H1 (cell line): ENCODE results near the gene LEFTY1. TPM values are rescaled to one million over a fixed set of nuclear protein-coding genes. Genes with fewer than 3 reads are reported as not detected.
"Not testable (repeated sequence)": the region's sequence is repeated elsewhere in the genome, so short reads cannot be mapped to it uniquely, and the experiment has no call there.

ENCODE experiments used
- CTCF ChIA-PET: fragments of 300-600 bp; sonication (Branson Sonifier 250); formaldehyde crosslinking; loops from one replicate; lab custom pipeline; 2021; ENCODE audit not compliant: partially characterized antibody; lab: Charles Lee
- POLR2A ChIA-PET: fragments of 300-600 bp; sonication (Branson Sonifier 250); formaldehyde crosslinking; loops from one replicate; lab custom pipeline; 2021; ENCODE audit warnings: inconsistent platforms; ENCODE audit not compliant: partially characterized antibody; lab: Charles Lee
- DNase-seq, 2 experiments: peaks; one replicate each; pipeline versions ENCODE4 v3.0.0 to v3.0.0-alpha.2; 2010 to 2022; ENCODE audit warnings: low spot score in 2 of 2, low read depth in 1 of 2, mixed read lengths in 1 of 2
- FAIRE-seq: peaks from 2 replicates; lab custom pipeline; 2011; peaks lifted over from hg19 to GRCh38; lab: Jason Lieb, UNC
- H2AFZ ChIP-seq: 2 replicates; pipeline ENCODE4 v1.8.1; 2012; ENCODE audit warnings: low read length, inconsistent platforms
- H2AK5ac ChIP-seq: 2 replicates; pipeline ENCODE4 v1.6.1; 2013; ENCODE audit warnings: low read depth, low read length
- H2BK120ac ChIP-seq: replicated peaks from 2 replicates; pipeline ENCODE3; 2013; ENCODE audit warnings: low read depth, low read length, inconsistent platforms
- H2BK12ac ChIP-seq: 2 replicates; pipeline ENCODE4 v1.6.1; 2013; ENCODE audit warnings: low read depth, low read length
- H2BK15ac ChIP-seq: 2 replicates; pipeline ENCODE4 v1.6.1; 2013; ENCODE audit warnings: low read length
- H2BK20ac ChIP-seq: 2 replicates; pipeline ENCODE4 v1.6.1; 2013; ENCODE audit warnings: low read length
- H2BK5ac ChIP-seq: 2 replicates; pipeline ENCODE4 v1.6.1; 2013; ENCODE audit warnings: low read depth, low read length
- H3K14ac ChIP-seq: 2 replicates; pipeline ENCODE4 v1.6.1; 2013; ENCODE audit warnings: inconsistent platforms; ENCODE audit not compliant: insufficient read length
- H3K18ac ChIP-seq: 2 replicates; pipeline ENCODE4 v1.6.1; 2013; ENCODE audit warnings: low read length; ENCODE audit errors: extremely low read depth
- H3K23ac ChIP-seq: 2 replicates; pipeline ENCODE4 v1.6.1; 2013; ENCODE audit warnings: inconsistent platforms; ENCODE audit not compliant: insufficient read length
- H3K23me2 ChIP-seq: 2 replicates; pipeline ENCODE4 v1.6.1; 2013; ENCODE audit warnings: low read depth, low read length
- H3K27ac ChIP-seq: 2 replicates; pipeline ENCODE4 v1.6.1; 2011; ENCODE audit warnings: low read depth, low read length, inconsistent platforms
- H3K27me3 ChIP-seq, 4 experiments: replicated peaks in 1 of 4; 1 replicate in 1 of 4; 2 replicates in 3 of 4; pipeline versions ENCODE4 v1.6.1 to v1.8.1; 2011 to 2013; ENCODE audit warnings: low read length in 3 of 4, mild to moderate bottlenecking in 3 of 4, inconsistent platforms in 2 of 4, mixed read lengths in 2 of 4, moderate library complexity in 1 of 4; ENCODE audit not compliant: control insufficient read depth in 3 of 4, insufficient read depth in 3 of 4; ENCODE audit errors: extremely low read depth in 1 of 4
- H3K36me3 ChIP-seq, 4 experiments: 2 replicates each; pipeline versions ENCODE4 v1.6.1 to v1.8.1; 2011 to 2013; ENCODE audit warnings: mild to moderate bottlenecking in 4 of 4, low read length in 3 of 4, moderate library complexity in 2 of 4, control low read depth in 1 of 4, inconsistent platforms in 1 of 4; ENCODE audit not compliant: insufficient read depth in 4 of 4, control insufficient read depth in 2 of 4
- H3K4ac ChIP-seq: replicated peaks from 2 replicates; pipeline ENCODE3; 2013; ENCODE audit warnings: low read length, low read depth, mixed read lengths, inconsistent platforms; ENCODE audit not compliant: insufficient read length
- H3K4me1 ChIP-seq, 4 experiments: replicated peaks in 1 of 4; 1 replicate in 1 of 4; 2 replicates in 3 of 4; pipeline versions ENCODE4 v1.6.1 to v1.8.1; 2011 to 2013; ENCODE audit warnings: low read length in 3 of 4, inconsistent platforms in 2 of 4, mixed read lengths in 1 of 4; ENCODE audit not compliant: insufficient read depth in 4 of 4, control insufficient read depth in 3 of 4
- H3K4me2 ChIP-seq, 2 experiments: 2 replicates each; pipeline versions ENCODE4 v1.6.1 to v1.8.1; 2011 to 2013; ENCODE audit warnings: low read depth in 2 of 2, low read length in 2 of 2, control low read depth in 1 of 2, inconsistent platforms in 1 of 2, mild to moderate bottlenecking in 1 of 2; ENCODE audit not compliant: insufficient read depth in 1 of 2
- H3K4me3 ChIP-seq, 4 experiments: fragments of 200-600, 300-600 bp in 1 of 4; sonication (generic), shearing (Covaris generic), sonication (Bioruptor Twin) in 1 of 4; 2 replicates each; pipeline versions ENCODE4 v1.5.1 to v1.8.1; 2011 to 2016; ENCODE audit warnings: low read length in 4 of 4, low read depth in 3 of 4, control low read depth in 2 of 4, inconsistent platforms in 2 of 4, mild to moderate bottlenecking in 2 of 4, mixed read lengths in 1 of 4, moderate library complexity in 1 of 4; ENCODE audit not compliant: insufficient read depth in 2 of 4; ENCODE audit errors: extremely low read depth in 1 of 4
- H3K56ac ChIP-seq: replicated peaks from 2 replicates; pipeline ENCODE3; 2013; ENCODE audit warnings: low read depth, mild to moderate bottlenecking, mixed read lengths, low read length, inconsistent platforms; ENCODE audit not compliant: insufficient read length
- H3K79me1 ChIP-seq: 2 replicates; pipeline ENCODE4 v1.6.1; 2013; ENCODE audit warnings: low read depth, low read length, control low read depth
- H3K79me2 ChIP-seq, 2 experiments: 2 replicates each; pipeline versions ENCODE4 v1.6.1 to v1.8.1; 2012 to 2013; ENCODE audit warnings: low read length in 2 of 2, mild to moderate bottlenecking in 2 of 2, inconsistent platforms in 1 of 2; ENCODE audit not compliant: insufficient read depth in 2 of 2, control insufficient read depth in 1 of 2
- H3K9ac ChIP-seq, 4 experiments: replicated peaks in 1 of 4; 1 replicate in 1 of 4; 2 replicates in 3 of 4; pipeline versions ENCODE4 v1.6.1 to v1.8.1; 2011 to 2013; ENCODE audit warnings: low read depth in 3 of 4, low read length in 3 of 4, control low read depth in 2 of 4, mild to moderate bottlenecking in 2 of 4, moderate library complexity in 2 of 4, inconsistent platforms in 1 of 4; ENCODE audit errors: extremely low read depth in 1 of 4
- H3K9me3 ChIP-seq, 2 experiments: 2 replicates each; pipeline versions ENCODE4 v1.6.1 to v1.8.1; 2012 to 2013; ENCODE audit warnings: mild to moderate bottlenecking in 2 of 2, moderate library complexity in 2 of 2, control low read depth in 1 of 2, inconsistent platforms in 1 of 2, low read depth in 1 of 2, low read length in 1 of 2, mixed read lengths in 1 of 2; ENCODE audit not compliant: insufficient read depth in 2 of 2
- H4K20me1 ChIP-seq, 2 experiments: replicated peaks in 1 of 2; 2 replicates each; pipeline versions ENCODE3 to v1.8.1; 2011 to 2013; ENCODE audit warnings: inconsistent platforms in 2 of 2, low read length in 2 of 2, mild to moderate bottlenecking in 1 of 2; ENCODE audit not compliant: insufficient read depth in 2 of 2, control insufficient read depth in 1 of 2
- H4K5ac ChIP-seq: 2 replicates; pipeline ENCODE4 v1.6.1; 2013; ENCODE audit warnings: low read length, low read depth, mixed read lengths, inconsistent platforms; ENCODE audit not compliant: insufficient read length
- H4K8ac ChIP-seq: 2 replicates; pipeline ENCODE4 v1.8.0; 2013; ENCODE audit warnings: mild to moderate bottlenecking, moderate library complexity, low read length, inconsistent platforms; ENCODE audit not compliant: insufficient read depth; ENCODE audit errors: extremely low read depth
- H4K91ac ChIP-seq: replicated peaks from 2 replicates; pipeline ENCODE3; 2013; ENCODE audit warnings: low read length, mixed read lengths, inconsistent platforms; ENCODE audit not compliant: insufficient read length
- BACH1 ChIP-seq: IDR thresholded peaks from 2 replicates; pipeline ENCODE4 v1.6.1; 2012; ENCODE audit warnings: low read length, improper control_type of control experiment
- HDAC2 ChIP-seq, 2 experiments: fragments of 300-600 bp in 1 of 2; sonication (generic) in 1 of 2; IDR thresholded peaks; 2 replicates each; pipeline ENCODE4 v1.6.1; 2011 to 2012; ENCODE audit warnings: low read depth in 2 of 2, low read length in 2 of 2, mild to moderate bottlenecking in 2 of 2, moderate library complexity in 2 of 2, borderline replicate concordance in 1 of 2, inconsistent platforms in 1 of 2
- KDM4A ChIP-seq: IDR thresholded peaks from one replicate; pipeline ENCODE4 v1.7.1; 2012; ENCODE audit warnings: low read depth, mild to moderate bottlenecking, moderate library complexity, low read length, inconsistent platforms; ENCODE audit not compliant: severe bottlenecking
- POU5F1 ChIP-seq: IDR thresholded peaks from 2 replicates; pipeline ENCODE4 v1.6.1; 2011; ENCODE audit warnings: low read depth, mild to moderate bottlenecking, low read length, moderate library complexity
- WGBS, 2 experiments: shearing (Covaris generic) in 1 of 2; methylation state at CpG; one replicate each; pipeline versions ENCODE4 v1.1.6 to v1.1.7; 2013 to 2015; ENCODE audit warnings: low lambda C conversion rate in 2 of 2, mixed read lengths in 2 of 2, inconsistent platforms in 1 of 2, low coverage in 1 of 2, missing lambda C conversion rate in 1 of 2; ENCODE audit not compliant: insufficient replicate concordance in 2 of 2, insufficient coverage in 1 of 2, insufficient read length in 1 of 2; ENCODE audit errors: extremely low coverage in 1 of 2, missing lambda C conversion rate in 1 of 2; 5-methylcytosine and 5-hydroxymethylcytosine counted together
- polyA plus RNA-seq, 7 experiments: library from polyadenylated mRNA; depleted of rRNA in 3 of 7; stranded (reverse) in 5 of 7; unstranded in 2 of 7; fragments of >200 nt in 5 of 7; fragments of 200-250 nt in 2 of 7; gene quantifications; 1 replicate in 5 of 7; 2 replicates in 1 of 7; 4 replicates in 1 of 7; pipeline versions ENCODE4 v1.2.1 to v1.2.3, GENCODE V29; 2011 to 2013; ENCODE audit warnings: missing spikeins in 2 of 7, mixed read lengths in 2 of 7
- total RNA-seq: library from RNA; stranded (reverse); fragmentation: NEBNext Ultra II Directional; extraction: Animal tissue kit (Norgen Biotek cat#: 25700); gene quantifications from 2 replicates; pipeline ENCODE4 v1.2.1, GENCODE V29; 2021

Gene LEFTY1
- total and polyA plus RNA-seq, 2 of the 8 experiments (the other 6 are each of a cell fraction or from before 2014, with no cell fraction given), result 4.5 to 11.7 TPM

- no peak for TF ChIP-seq BACH1
- no peak for TF ChIP-seq HDAC2 (IDR thresholded peaks at IDR 0.05; ENCODE audit: borderline replicate concordance in 1 of 2, low read depth in 2 of 2, low read length in 2 of 2)
- no peak for TF ChIP-seq POU5F1
- TF ChIP-seq KDM4A, result no peak
Observed at GRCh38 chr1:225838793-225839192, 50.2 kb downstream of the LEFTY1 start (continued).

- H3K18ac ChIP-seq, H4K5ac ChIP-seq, H3K79me1 ChIP-seq, H4K20me1 ChIP-seq, H3K27ac ChIP-seq, H3K4ac ChIP-seq, H3K9ac ChIP-seq, H3K79me2 ChIP-seq, H2AK5ac ChIP-seq, H2AFZ ChIP-seq, H3K4me2 ChIP-seq, POLR2A ChIA-PET, H2BK20ac ChIP-seq, H2BK12ac ChIP-seq, H3K14ac ChIP-seq, H3K9me3 ChIP-seq, H2BK5ac ChIP-seq, H4K91ac ChIP-seq, H3K4me1 ChIP-seq, H3K23ac ChIP-seq, H3K23me2 ChIP-seq, H3K4me3 ChIP-seq, H2BK15ac ChIP-seq, H3K27me3 ChIP-seq, DNase-seq, FAIRE-seq, H2BK120ac ChIP-seq, H3K56ac ChIP-seq, H4K8ac ChIP-seq: not testable (repeated sequence)
- 89% methylated on average over 4 of the region's 4 CpGs; no CpG with 5 or more reads in 1 of the 2 experiments for WGBS, 2 experiments
- peaks cover 0 to 29% (median 13%) of the 10 kb centered on the region in 4 experiments; a peak in 5 of 8 replicates for H3K36me3 ChIP-seq
- CTCF ChIA-PET, result interaction anchor here (0.6 to 1.5 kb wide), 3 partner anchors 11 to 27 kb away, joined by 3 read pairs; no protein-coding TSS in a partner anchor
Observed at GRCh38 chr1:225836296-225836695, 52.6 kb downstream of the LEFTY1 start.
